Activated CD4-positive, alpha-beta memory T cell treated with anti-CD3 and anti-CD28 coated beads for 36 hours (primary cell): ENCODE results near the gene MAPK10. TPM values are rescaled to one million over a fixed set of nuclear protein-coding genes. Genes with fewer than 3 reads are reported as not detected.
"Not testable (repeated sequence)": the region's sequence is repeated elsewhere in the genome, so short reads cannot be mapped to it uniquely, and the experiment has no call there.

ENCODE experiments used
- CTCF ChIA-PET: fragments of 350-600 bp; sonication (Branson Sonifier 250); formaldehyde crosslinking; loops from one replicate; lab custom pipeline; 2021; ENCODE audit warnings: antibody characterized with exemption, inconsistent platforms; lab: Charles Lee
- POLR2A ChIA-PET: fragments of 350-600 bp; sonication (Branson Sonifier 250); formaldehyde crosslinking; loops from one replicate; lab custom pipeline; 2021; ENCODE audit warnings: antibody characterized with exemption; lab: Charles Lee
- DNase-seq: peaks from one replicate; pipeline ENCODE4 v3.0.0-alpha.2; 2020
- H3K27ac Mint-ChIP-seq: one replicate; pipeline ENCODE4 v1.8.0; 2021; ENCODE audit warnings: mixed read lengths
- H3K27me3 Mint-ChIP-seq: one replicate; pipeline ENCODE4 v1.8.0; 2021; ENCODE audit warnings: mixed read lengths
- H3K36me3 Mint-ChIP-seq: one replicate; pipeline ENCODE4 v1.8.0; 2021; ENCODE audit warnings: mixed read lengths
- H3K4me1 Mint-ChIP-seq: one replicate; pipeline ENCODE4 v1.8.0; 2021; ENCODE audit warnings: low read depth, mixed read lengths
- H3K4me3 Mint-ChIP-seq: one replicate; pipeline ENCODE4 v1.8.0; 2021; ENCODE audit warnings: mild to moderate bottlenecking, mixed read lengths
- H3K9me3 Mint-ChIP-seq: one replicate; pipeline ENCODE4 v1.8.0; 2021; ENCODE audit warnings: mixed read lengths
- intact Hi-C: fragments of 100-400 bp; cut with micrococcal nuclease; formaldehyde crosslinking; loops from one replicate; pipeline ENCODE4 v1.15.1; 2023
- total RNA-seq, 2 experiments: library from RNA; stranded (reverse); gene quantifications; one replicate each; pipeline ENCODE4 v1.2.3, GENCODE V29; 2021

Gene MAPK10
- total RNA-seq, 2 experiments from 2014 or later, result not detected

GRCh38 chr4:86035688-86036087, 324.2 kb downstream of the MAPK10 start:
- Mint-ChIP-seq H3K9me3 (no peaks in the 10 kb centered on the region), H3K36me3 (no peaks in the 10 kb centered on the region), H3K27me3 (peaks cover 2% of the 10 kb centered on the region), H3K27ac (no peak overlapping the region), H3K4me1 (no peaks in the 10 kb centered on the region), H3K4me3 (no peak overlapping the region)
- ChIA-PET CTCF (no interaction called here), POLR2A (no interaction called here)
- intact Hi-C loops, result no loop called here
- no peak for DNase-seq

GRCh38 chr4:86034616-86035015, 325.2 kb downstream of the MAPK10 start:
- POLR2A ChIA-PET, result no interaction called here

GRCh38 chr4:86033171-86033570, 326.7 kb downstream of the MAPK10 start:
- intact Hi-C loops, result no loop called here
- Mint-ChIP-seq H3K9me3 (no peaks in the 10 kb centered on the region), H3K36me3 (no peaks in the 10 kb centered on the region), H3K27me3 (peaks cover 2% of the 10 kb centered on the region), H3K27ac (no peak overlapping the region), H3K4me1 (no peaks in the 10 kb centered on the region), H3K4me3 (no peak overlapping the region)
- ChIA-PET POLR2A (no interaction called here), CTCF (no interaction called here)
- DNase-seq, result no peak

More at GRCh38 chr4:86034616-86035015, 325.2 kb downstream of the MAPK10 start:
- Mint-ChIP-seq H3K9me3 (no peaks in the 10 kb centered on the region), H3K4me1 (no peaks in the 10 kb centered on the region), H3K27me3 (peaks cover 2% of the 10 kb centered on the region), H3K36me3 (no peaks in the 10 kb centered on the region), H3K27ac (no peak overlapping the region), H3K4me3 (no peak overlapping the region)
- intact Hi-C loops, result no loop called here
- DNase-seq, result no peak
- CTCF ChIA-PET, result no interaction called here

DNA sequence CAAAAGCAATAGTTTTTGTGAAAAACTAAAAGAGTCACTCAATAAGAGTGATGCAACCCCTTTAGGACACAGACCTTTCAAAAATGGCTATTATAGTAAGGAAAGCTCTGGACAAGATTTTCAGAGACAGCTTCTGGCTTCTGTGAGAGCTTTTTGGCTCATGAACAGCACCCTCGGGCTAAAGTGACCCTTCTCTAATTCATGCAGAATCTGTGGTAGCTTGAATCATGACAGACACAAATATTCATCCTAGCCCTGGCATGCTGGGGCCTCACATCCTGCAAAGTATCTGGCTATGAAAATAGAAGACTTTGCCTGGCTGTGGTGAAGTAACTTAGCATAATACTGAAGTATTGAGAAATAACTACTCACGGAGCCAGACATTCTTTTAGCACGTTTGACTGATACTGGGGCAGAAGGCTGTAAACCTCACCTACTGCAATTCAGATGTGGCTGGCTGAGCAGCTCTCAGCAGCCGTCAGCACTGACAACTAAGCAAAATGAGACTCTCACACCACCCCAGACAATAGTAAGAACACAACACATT, 327.3 kb downstream of the MAPK10 start:
- Mint-ChIP-seq H3K4me3 (no peak overlapping the region), H3K4me1 (no peaks in the 10 kb centered on the region), H3K36me3 (no peaks in the 10 kb centered on the region), H3K9me3 (no peaks in the 10 kb centered on the region), H3K27ac (no peak overlapping the region), H3K27me3 (peaks cover 2% of the 10 kb centered on the region)
- ChIA-PET POLR2A (no interaction called here), CTCF (no interaction called here)
- DNase-seq, result no peak
- intact Hi-C loops, result no loop called here

GRCh38 chr4:86031927-86032326, 327.9 kb downstream of the MAPK10 start:
- intact Hi-C loops, result no loop called here
- no peaks in the 10 kb centered on the region for H3K4me1 Mint-ChIP-seq
- no peak overlapping the region for H3K27ac Mint-ChIP-seq
- POLR2A ChIA-PET, result no interaction called here
- no peak for DNase-seq
- CTCF ChIA-PET, result no interaction called here
- H3K27me3 Mint-ChIP-seq, result peaks cover 2% of the 10 kb centered on the region
- no peaks in the 10 kb centered on the region for H3K36me3 Mint-ChIP-seq
- no peak overlapping the region for H3K4me3 Mint-ChIP-seq
- no peaks in the 10 kb centered on the region for H3K9me3 Mint-ChIP-seq

DNA sequence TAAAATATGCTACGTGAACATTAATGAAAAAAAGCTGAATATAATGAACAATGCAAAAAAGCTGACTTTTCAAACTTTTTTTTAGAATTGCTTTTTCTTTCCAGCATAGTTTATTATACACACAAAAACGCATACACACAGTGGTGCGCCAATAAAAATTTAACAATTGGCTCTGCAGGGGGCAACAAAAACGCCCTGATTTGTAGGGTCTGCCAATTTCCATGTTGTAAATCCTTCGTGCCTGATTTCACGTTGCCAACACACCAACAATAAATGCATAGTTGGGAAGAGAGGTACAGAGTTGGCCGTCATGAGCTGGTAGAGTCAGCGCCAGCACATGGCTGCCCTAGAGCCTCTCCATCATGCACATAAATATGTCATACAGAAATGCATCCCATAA, 333.1 kb downstream of the MAPK10 start:
- intact Hi-C loops, result no loop called here
- peaks cover 2% of the 10 kb centered on the region for H3K27me3 Mint-ChIP-seq
- H3K4me3 Mint-ChIP-seq, result no peak overlapping the region
- POLR2A ChIA-PET, result no interaction called here
- H3K36me3 Mint-ChIP-seq, result no peaks in the 10 kb centered on the region
- CTCF ChIA-PET, result no interaction called here
- DNase-seq, result no peak
- no peak overlapping the region for H3K27ac Mint-ChIP-seq
- no peaks in the 10 kb centered on the region for H3K4me1 Mint-ChIP-seq
- no peaks in the 10 kb centered on the region for H3K9me3 Mint-ChIP-seq

GRCh38 chr4:86021671-86022070, 338.2 kb downstream of the MAPK10 start:
- POLR2A ChIA-PET, DNase-seq, H3K27ac Mint-ChIP-seq, H3K36me3 Mint-ChIP-seq, intact Hi-C loops, H3K27me3 Mint-ChIP-seq, H3K9me3 Mint-ChIP-seq, CTCF ChIA-PET, H3K4me1 Mint-ChIP-seq, H3K4me3 Mint-ChIP-seq: not testable (repeated sequence)

DNA sequence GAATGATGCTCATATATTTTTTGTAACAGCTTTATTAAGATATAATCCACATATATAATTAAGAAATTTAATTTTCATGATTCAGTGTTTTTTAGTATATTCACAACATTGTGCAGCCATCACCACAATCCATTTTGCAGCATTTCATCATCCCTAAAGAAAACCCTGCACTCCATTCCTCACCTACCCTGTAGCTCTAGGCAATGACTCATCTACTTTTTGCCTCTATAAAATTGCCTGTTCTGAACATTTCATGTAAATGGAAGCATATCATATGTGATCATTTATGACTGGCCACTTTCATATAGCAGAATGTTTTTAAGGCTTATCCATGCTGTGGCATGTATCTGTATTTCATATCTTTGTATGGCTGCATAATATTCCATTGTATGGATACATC, 339.9 kb downstream of the MAPK10 start:
- POLR2A ChIA-PET, result no interaction called here
- intact Hi-C loops, result no loop called here
- no peak overlapping the region for H3K27ac Mint-ChIP-seq
- no peaks in the 10 kb centered on the region for H3K27me3 Mint-ChIP-seq
- CTCF ChIA-PET, result interaction anchor here (1.0 kb wide), 1 partner anchor 24 kb away, joined by 3 read pairs; no protein-coding TSS in a partner anchor
- no peaks in the 10 kb centered on the region for H3K36me3 Mint-ChIP-seq
- no peaks in the 10 kb centered on the region for H3K4me1 Mint-ChIP-seq
- H3K4me3 Mint-ChIP-seq, result no peak overlapping the region
- DNase-seq, result no peak
- no peaks in the 10 kb centered on the region for H3K9me3 Mint-ChIP-seq

GRCh38 chr4:86019362-86019761, 340.5 kb downstream of the MAPK10 start:
- H3K9me3 Mint-ChIP-seq, result no peaks in the 10 kb centered on the region
- H3K27ac Mint-ChIP-seq, result no peak overlapping the region
- H3K36me3 Mint-ChIP-seq, result no peaks in the 10 kb centered on the region
- CTCF ChIA-PET, result interaction anchor here (1.0 kb wide), 1 partner anchor 25 kb away, joined by 3 read pairs; no protein-coding TSS in a partner anchor
- H3K27me3 Mint-ChIP-seq, result no peaks in the 10 kb centered on the region
- POLR2A ChIA-PET, result no interaction called here
- no peak overlapping the region for H3K4me3 Mint-ChIP-seq
- H3K4me1 Mint-ChIP-seq, result no peaks in the 10 kb centered on the region
- intact Hi-C loops, result no loop called here
- no peak for DNase-seq

- CTCF ChIA-PET, result no interaction called here
- no peaks in the 10 kb centered on the region for H3K9me3 Mint-ChIP-seq
- intact Hi-C loops, result no loop called here
- H3K4me1 Mint-ChIP-seq, result no peaks in the 10 kb centered on the region
- no peak for DNase-seq
- no peaks in the 10 kb centered on the region for H3K27me3 Mint-ChIP-seq
- H3K4me3 Mint-ChIP-seq, result no peak overlapping the region
- POLR2A ChIA-PET, result no interaction called here
- no peak overlapping the region for H3K27ac Mint-ChIP-seq
- no peaks in the 10 kb centered on the region for H3K36me3 Mint-ChIP-seq
Observed at GRCh38 chr4:86015412-86016350, 344.2 kb downstream of the MAPK10 start.

DNA sequence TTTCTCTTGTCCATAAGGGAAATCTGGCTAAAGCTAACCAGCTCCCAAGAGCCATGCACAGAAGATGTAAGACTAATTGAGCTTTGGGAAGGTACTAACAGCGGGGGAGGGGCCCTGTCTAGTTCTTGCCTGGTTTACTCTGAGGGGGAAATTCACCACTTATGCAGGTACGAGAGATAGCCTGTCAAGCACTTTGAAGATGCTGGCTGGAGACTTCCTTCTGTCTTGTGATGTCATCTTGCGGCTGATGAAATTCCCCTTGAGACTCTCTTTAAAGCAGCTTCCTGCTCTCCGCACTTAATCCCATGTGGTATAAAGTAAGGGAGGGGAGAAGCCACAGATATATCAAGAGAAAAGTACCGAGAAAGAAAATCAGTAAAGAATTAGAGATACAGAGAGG, 345.3 kb downstream of the MAPK10 start:
- H3K4me3 Mint-ChIP-seq, result no peak overlapping the region
- POLR2A ChIA-PET, result no interaction called here
- no peaks in the 10 kb centered on the region for H3K4me1 Mint-ChIP-seq
- H3K36me3 Mint-ChIP-seq, result no peaks in the 10 kb centered on the region
- H3K9me3 Mint-ChIP-seq, result no peaks in the 10 kb centered on the region
- DNase-seq, result no peak
- no peaks in the 10 kb centered on the region for H3K27me3 Mint-ChIP-seq
- no peak overlapping the region for H3K27ac Mint-ChIP-seq
- CTCF ChIA-PET, result no interaction called here
- intact Hi-C loops, result no loop called here

GRCh38 chr4:86013621-86014020, 346.2 kb downstream of the MAPK10 start:
- no peak overlapping the region for H3K4me3 Mint-ChIP-seq
- H3K36me3 Mint-ChIP-seq, result no peaks in the 10 kb centered on the region
- no peak overlapping the region for H3K27ac Mint-ChIP-seq
- ChIA-PET CTCF (interaction anchor here (0.9 kb wide), 1 partner anchor 20 kb away, joined by 3 read pairs; no protein-coding TSS in a partner anchor), POLR2A (no interaction called here)
- no peaks in the 10 kb centered on the region for H3K4me1 Mint-ChIP-seq
- no peaks in the 10 kb centered on the region for H3K27me3 Mint-ChIP-seq
- intact Hi-C loops, result no loop called here
- H3K9me3 Mint-ChIP-seq, result no peaks in the 10 kb centered on the region
- no peak for DNase-seq
